ENCODE data around the gene FXYD3. TPM values are rescaled to one million over a fixed set of nuclear protein-coding genes. Genes with fewer than 3 reads are reported as not detected.

Gene FXYD3
- total RNA-seq, 1 donor from 2014 or later: not detected

DNA sequence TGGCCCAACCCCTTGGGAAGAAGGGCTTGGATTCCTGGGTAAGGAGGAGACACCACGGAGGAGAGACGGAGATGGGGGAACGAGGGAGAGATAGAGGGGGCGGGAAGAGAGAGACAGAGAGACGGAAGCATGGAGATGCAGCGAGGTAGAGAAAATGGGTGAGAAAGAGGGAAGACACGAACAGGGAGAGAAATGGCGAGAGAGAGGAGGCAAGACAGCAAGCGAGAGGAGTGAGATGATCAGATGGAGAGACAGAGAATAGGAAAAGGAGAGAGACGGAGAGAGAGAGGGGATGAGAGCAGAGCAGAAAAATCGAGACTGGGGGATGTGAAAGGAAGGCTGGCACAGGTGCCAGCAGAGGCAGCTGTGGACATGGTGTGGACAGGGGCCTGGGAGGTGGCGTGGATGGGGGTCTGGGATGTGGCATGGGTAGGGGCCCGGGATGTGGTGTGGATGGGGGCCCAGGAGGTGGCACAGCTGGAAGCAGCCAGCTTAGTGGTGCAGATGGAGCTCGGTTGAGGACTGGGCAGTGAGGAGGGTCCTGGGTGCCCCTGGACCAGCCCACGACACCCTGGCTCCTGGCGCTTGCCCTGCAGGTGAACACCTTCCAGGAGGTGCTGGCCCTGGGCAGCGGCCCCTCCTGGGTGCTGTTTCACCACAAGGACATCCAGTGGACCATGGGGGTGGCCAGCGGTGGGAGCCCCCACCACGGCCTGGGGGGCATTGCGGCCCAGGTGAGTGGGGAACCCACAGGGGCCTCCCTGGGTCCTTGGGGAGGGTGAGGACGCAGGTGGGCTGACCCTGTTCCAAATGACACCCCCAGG, 40.2 kb upstream of the FXYD3 start:
- peaks cover 44% of the 10 kb centered on the region for H3K4me1 Mint-ChIP-seq
- POLR2A ChIA-PET: interaction anchor here (0.5 to 0.7 kb wide), 2 partner anchors 11 to 421 kb away, joined by 3 read pairs; no protein-coding TSS in a partner anchor
- ATAC-seq (ENCODE audit: low read depth) (no peak), DNase-seq (no peak)
- no peaks in the 10 kb centered on the region for H3K9me3 Mint-ChIP-seq
- CTCF ChIA-PET: no interaction called here
- H3K4me3 Mint-ChIP-seq: no peak overlapping the region
- H3K27ac Mint-ChIP-seq: no peak overlapping the region
- intact Hi-C loops (cut with micrococcal nuclease): no loop called here
- no peaks in the 10 kb centered on the region for H3K27me3 Mint-ChIP-seq
- TF ChIP-seq, protein P1, sequence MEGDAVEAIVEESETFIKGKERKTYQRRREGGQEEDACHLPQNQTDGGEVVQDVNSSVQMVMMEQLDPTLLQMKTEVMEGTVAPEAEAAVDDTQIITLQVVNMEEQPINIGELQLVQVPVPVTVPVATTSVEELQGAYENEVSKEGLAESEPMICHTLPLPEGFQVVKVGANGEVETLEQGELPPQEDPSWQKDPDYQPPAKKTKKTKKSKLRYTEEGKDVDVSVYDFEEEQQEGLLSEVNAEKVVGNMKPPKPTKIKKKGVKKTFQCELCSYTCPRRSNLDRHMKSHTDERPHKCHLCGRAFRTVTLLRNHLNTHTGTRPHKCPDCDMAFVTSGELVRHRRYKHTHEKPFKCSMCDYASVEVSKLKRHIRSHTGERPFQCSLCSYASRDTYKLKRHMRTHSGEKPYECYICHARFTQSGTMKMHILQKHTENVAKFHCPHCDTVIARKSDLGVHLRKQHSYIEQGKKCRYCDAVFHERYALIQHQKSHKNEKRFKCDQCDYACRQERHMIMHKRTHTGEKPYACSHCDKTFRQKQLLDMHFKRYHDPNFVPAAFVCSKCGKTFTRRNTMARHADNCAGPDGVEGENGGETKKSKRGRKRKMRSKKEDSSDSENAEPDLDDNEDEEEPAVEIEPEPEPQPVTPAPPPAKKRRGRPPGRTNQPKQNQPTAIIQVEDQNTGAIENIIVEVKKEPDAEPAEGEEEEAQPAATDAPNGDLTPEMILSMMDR (IDR thresholded peaks at IDR 0.05): no peak
- no peaks in the 10 kb centered on the region for H3K36me3 Mint-ChIP-seq (ENCODE audit: low read depth)

- Mint-ChIP-seq H3K4me3 (no peak overlapping the region), H3K9me3 (no peaks in the 10 kb centered on the region), H3K36me3 (ENCODE audit: low read depth) (no peaks in the 10 kb centered on the region), H3K27me3 (no peaks in the 10 kb centered on the region), H3K27ac (no peak overlapping the region), H3K4me1 (peaks cover 47% of the 10 kb centered on the region)
- TF ChIP-seq, protein P1 (IDR thresholded peaks at IDR 0.05): no peak
- intact Hi-C loops (cut with micrococcal nuclease): no loop called here
- POLR2A ChIA-PET: interaction anchor here (0.5 kb wide), 1 partner anchor 421 kb away, joined by 3 read pairs; no protein-coding TSS in a partner anchor
- DNase-seq (no peak), ATAC-seq (ENCODE audit: low read depth) (no peak)
- CTCF ChIA-PET: no interaction called here
These were observed 39.6 kb upstream of the FXYD3 start for GRCh38 chr19:35076026-35076370.

GRCh38 chr19:35076657-35077056, 39.0 kb upstream of the FXYD3 start:
- H3K9me3 Mint-ChIP-seq: no peaks in the 10 kb centered on the region
- no peak overlapping the region for H3K27ac Mint-ChIP-seq
- intact Hi-C loops (cut with micrococcal nuclease): no loop called here
- no peaks in the 10 kb centered on the region for H3K27me3 Mint-ChIP-seq
- ChIA-PET POLR2A (no interaction called here), CTCF (no interaction called here)
- TF ChIP-seq, protein P1 (IDR thresholded peaks at IDR 0.05): no peak
- ATAC-seq (ENCODE audit: low read depth): peak; percentile 7
- peaks cover 50% of the 10 kb centered on the region for H3K4me1 Mint-ChIP-seq
- no peak for DNase-seq
- H3K4me3 Mint-ChIP-seq: no peak overlapping the region
- H3K36me3 Mint-ChIP-seq (ENCODE audit: low read depth): no peaks in the 10 kb centered on the region

DNA sequence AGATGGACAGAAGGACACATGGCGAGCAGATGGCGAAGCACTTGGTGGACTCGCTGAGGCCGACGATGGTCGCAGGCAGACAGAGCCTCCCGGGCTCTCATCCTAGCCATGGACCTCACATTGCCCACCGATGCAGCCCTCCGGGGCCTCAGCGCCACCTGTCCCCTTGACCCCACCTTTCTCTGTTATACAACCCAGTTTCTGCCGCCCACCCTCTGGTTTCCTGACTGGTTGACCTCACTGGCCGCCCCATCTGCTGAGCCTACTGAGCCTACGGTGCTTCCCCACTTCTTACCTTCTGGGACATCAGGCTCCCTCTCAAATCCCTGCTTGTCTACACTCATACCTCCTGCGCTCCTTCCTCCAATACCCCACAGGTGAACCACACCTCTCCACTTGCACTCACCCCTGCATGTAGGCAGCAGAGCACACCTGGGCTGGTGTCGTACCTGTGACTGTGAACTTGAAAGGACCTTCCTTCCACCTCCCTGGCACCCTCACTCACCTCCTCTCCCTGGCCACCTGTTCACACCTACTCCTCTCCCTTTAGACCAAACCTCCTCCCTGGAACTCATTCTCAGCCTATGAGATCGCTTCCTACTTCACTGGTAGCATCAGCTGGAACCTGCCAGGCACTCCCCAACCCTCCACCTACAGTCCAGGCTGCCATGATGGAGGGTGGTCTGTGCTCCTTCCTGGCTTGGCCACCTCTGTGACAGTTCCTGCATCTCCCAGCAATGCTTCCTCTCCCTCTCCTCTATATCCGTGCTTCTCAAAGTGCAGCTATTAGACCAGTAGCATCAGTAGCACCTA, 38.0 kb upstream of the FXYD3 start:
- Mint-ChIP-seq H3K9me3 (no peaks in the 10 kb centered on the region), H3K27ac (no peak overlapping the region), H3K4me1 (peaks cover 57% of the 10 kb centered on the region), H3K4me3 (no peak overlapping the region), H3K36me3 (ENCODE audit: low read depth) (no peaks in the 10 kb centered on the region), H3K27me3 (no peaks in the 10 kb centered on the region)
- DNase-seq (no peak), ATAC-seq (ENCODE audit: low read depth) (no peak)
- intact Hi-C loops (cut with micrococcal nuclease): no loop called here
- ChIA-PET POLR2A (no interaction called here), CTCF (no interaction called here)
- TF ChIP-seq, protein P1 (IDR thresholded peaks at IDR 0.05): no peak

DNA sequence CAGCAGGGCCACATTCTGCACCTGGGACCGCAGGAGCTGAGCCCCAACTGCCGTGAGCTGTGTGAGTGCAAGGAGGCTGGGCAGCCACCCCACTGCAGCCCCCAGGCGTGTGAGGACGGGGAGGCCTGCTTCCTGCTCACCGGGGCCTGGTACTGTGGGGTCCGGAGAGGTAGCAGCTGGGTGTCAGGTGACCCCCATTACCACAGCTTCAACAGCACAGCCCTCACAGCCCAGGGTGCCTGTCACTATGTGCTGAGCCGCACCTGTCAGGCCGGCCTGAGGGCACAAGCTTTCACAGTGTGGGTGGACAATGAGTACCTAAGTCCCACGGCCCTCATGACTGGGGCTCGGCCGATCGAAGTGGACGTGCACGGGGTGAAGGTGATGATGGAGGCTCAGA, 35.8 kb upstream of the FXYD3 start:
- no peak overlapping the region for H3K27ac Mint-ChIP-seq
- H3K27me3 Mint-ChIP-seq: no peaks in the 10 kb centered on the region
- intact Hi-C loops (cut with micrococcal nuclease): no loop called here
- no peak overlapping the region for H3K4me3 Mint-ChIP-seq
- DNase-seq (no peak), ATAC-seq (ENCODE audit: low read depth) (no peak)
- CTCF ChIA-PET: no interaction called here
- POLR2A ChIA-PET: interaction anchor here (1.3 kb wide), 1 partner anchor 10 kb away, joined by 3 read pairs; no protein-coding TSS in a partner anchor
- peaks cover 71% of the 10 kb centered on the region for H3K4me1 Mint-ChIP-seq
- H3K9me3 Mint-ChIP-seq: no peaks in the 10 kb centered on the region
- no peaks in the 10 kb centered on the region for H3K36me3 Mint-ChIP-seq (ENCODE audit: low read depth)
- TF ChIP-seq, protein P1 (IDR thresholded peaks at IDR 0.05): no peak
